LNCaP clone FGC (cell line): Measurements from ENCODE around the gene MOGAT1.
A peak's percentile ranks its signal among the peaks of the same experiment; 100 is the strongest.
"Not testable (repeated sequence)": the region's sequence is repeated elsewhere in the genome, so short reads cannot be mapped to it uniquely, and the experiment has no call there.

Experiments
- DNase-seq: peaks from one replicate; pipeline ENCODE4 v3.0.0-alpha.2; 2011; ENCODE audit warnings: low read depth
- H3K4me3 ChIP-seq: 2 replicates; pipeline ENCODE4 v1.5.1; 2011; ENCODE audit warnings: mild to moderate bottlenecking, low read depth, low read length, control low read depth
- CTCF ChIP-seq: IDR thresholded peaks from 2 replicates; pipeline ENCODE4 v1.5.1; 2012; ENCODE audit warnings: mild to moderate bottlenecking; ENCODE audit not compliant: control insufficient read depth, insufficient read depth; ENCODE audit errors: extremely low read depth

Gene MOGAT1

GRCh38 chr2:222686086-222686750 lies 14.8 kb downstream of the MOGAT1 start:
- DNase-seq, result no peak
- no peak for TF ChIP-seq CTCF
- no peak overlapping the region for H3K4me3 ChIP-seq

- no peak for TF ChIP-seq CTCF
- DNase-seq, result no peak
- no peak overlapping the region for H3K4me3 ChIP-seq
Observed at GRCh38 chr2:222688917-222689316, 17.5 kb downstream of the MOGAT1 start.

GRCh38 chr2:222689322-222689721 lies 17.9 kb downstream of the MOGAT1 start:
- DNase-seq, result no peak
- TF ChIP-seq CTCF, result no peak
- no peak overlapping the region for H3K4me3 ChIP-seq

GRCh38 chr2:222690564-222691200 lies 19.2 kb downstream of the MOGAT1 start:
- H3K4me3 ChIP-seq, result no peak overlapping the region
- peak; percentile 41 for DNase-seq
- TF ChIP-seq CTCF, result peak; percentile 99

- not testable (repeated sequence) for H3K4me3 ChIP-seq, DNase-seq
Observed at GRCh38 chr2:222693413-222693812, 22.0 kb downstream of the MOGAT1 start.

GRCh38 chr2:222693837-222694236 lies 22.4 kb downstream of the MOGAT1 start:
- DNase-seq, result no peak
- TF ChIP-seq CTCF, result peak; percentile 39
- H3K4me3 ChIP-seq, result no peak overlapping the region

- no peak for TF ChIP-seq CTCF
- H3K4me3 ChIP-seq, result no peak overlapping the region
- no peak for DNase-seq
Observed at GRCh38 chr2:222698276-222698675, 26.8 kb downstream of the MOGAT1 start.
